Measurements from ENCODE around the gene CCDC71L.

GRCh38 chr7:106692450-106693051 is 31.6 kb upstream of the CCDC71L start:
- TF ChIP-seq CTCF (IDR thresholded peaks at IDR 0.05) (no peak), POLR2A (IDR thresholded peaks at IDR 0.05; ENCODE audit: low read depth) (no peak)
